K562 (cell line): ENCODE results near the gene HERC3.

Source experiments
- CHD1 ChIP-seq: fragments of 200-600 bp; sonication (generic); IDR thresholded peaks from one replicate; pipeline ENCODE4 v1.6.1; 2012; ENCODE audit warnings: mild to moderate bottlenecking, moderate library complexity, low read length, inconsistent platforms
- CHD2 ChIP-seq: IDR thresholded peaks from 2 replicates; pipeline ENCODE4 v1.6.1; 2011; ENCODE audit warnings: low read depth, low read length
- CTCF ChIP-seq, 3 experiments: IDR thresholded peaks in 2 of 3; conservative IDR thresholded peaks in 1 of 3; 2 replicates each; pipeline ENCODE4 v1.5.1; 2011 to 2012; ENCODE audit warnings: low read length in 3 of 3, mild to moderate bottlenecking in 3 of 3, control low read depth in 2 of 3, improper control_type of control experiment in 1 of 3, inconsistent platforms in 1 of 3, low read depth in 1 of 3, mixed read lengths in 1 of 3, moderate library complexity in 1 of 3; ENCODE audit not compliant: insufficient read depth in 2 of 3
- EZH2 ChIP-seq: IDR thresholded peaks from 2 replicates; pipeline ENCODE4 v1.6.1; 2012; ENCODE audit warnings: low read depth, mild to moderate bottlenecking, inconsistent platforms, low read length, borderline replicate concordance
- FOXK2 ChIP-seq, 2 experiments: fragments of 450-650 bp; IDR thresholded peaks in 1 of 2; conservative IDR thresholded peaks in 1 of 2; 2 replicates each; pipeline ENCODE4 v1.6.1; 2016; ENCODE audit warnings: low read depth in 2 of 2, mild to moderate bottlenecking in 1 of 2
- GABPA ChIP-seq: fragments of 200-800 bp; sonication (Bioruptor generic); conservative IDR thresholded peaks from 2 replicates; pipeline ENCODE4 v1.6.1; 2016; ENCODE audit warnings: low read depth, missing genetic modification characterization, missing compliant biosample characterization
- MEIS2 ChIP-seq: fragments of 450-650 bp; IDR thresholded peaks from 2 replicates; pipeline ENCODE4 v1.6.1; 2014; ENCODE audit warnings: mild to moderate bottlenecking; ENCODE audit not compliant: partially characterized antibody
- POLR2A ChIP-seq: fragments of 450-650 bp; conservative IDR thresholded peaks from 2 replicates; pipeline ENCODE4 v1.6.1; 2016
- POLR2AphosphoS2 ChIP-seq: IDR thresholded peaks from 2 replicates; pipeline ENCODE4 v1.6.1; 2012; ENCODE audit warnings: low read length, improper control_type of control experiment
- ZNF212 ChIP-seq: fragments of 450-650 bp; formaldehyde crosslinking; IDR thresholded peaks from 2 replicates; pipeline ENCODE4 v1.4.0; 2020; ENCODE audit warnings: mild to moderate bottlenecking

DNA sequence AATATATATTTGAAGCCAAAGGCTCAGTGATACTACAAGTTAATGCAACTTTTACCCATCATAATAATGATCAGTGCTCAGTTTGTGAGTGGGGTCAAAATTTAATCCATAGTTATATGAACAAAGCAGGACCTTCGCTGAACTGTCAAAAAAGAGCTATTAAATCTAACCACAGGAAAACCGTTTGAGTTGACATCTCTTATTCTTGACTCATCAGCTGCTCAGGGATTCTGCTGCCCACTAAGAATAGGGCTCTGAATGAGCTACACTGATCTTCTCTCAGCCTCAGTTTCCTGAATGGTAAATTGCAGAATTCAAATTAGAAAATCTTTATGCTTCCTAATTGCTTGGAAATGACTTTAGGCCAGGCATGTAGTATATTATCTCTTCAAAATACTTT, 150.3 kb downstream of the HERC3 start:
- TF ChIP-seq EZH2: no peak
- no peak for TF ChIP-seq CHD1
- TF ChIP-seq CTCF (IDR thresholded peaks at IDR 0.05 in 2 of 3, conservative IDR thresholded peaks at IDR 0.05 in 1 of 3; ENCODE audit: insufficient read depth in 2 of 3, low read depth in 1 of 3, low read length in 3 of 3): no peak
- no peak for TF ChIP-seq MEIS2
- TF ChIP-seq GABPA (tag): no peak
- no peak for TF ChIP-seq POLR2AphosphoS2
- TF ChIP-seq POLR2A: no peak
- no peak for TF ChIP-seq CHD2
- TF ChIP-seq FOXK2 (conservative IDR thresholded peaks at IDR 0.05 in 1 of 2, IDR thresholded peaks at IDR 0.05 in 1 of 2; ENCODE audit: low read depth in 2 of 2): no peak
- TF ChIP-seq ZNF212 (CRISPR knock-in tag): no peak
